HAP-1 (cell line): ENCODE results near the gene HAPLN2.
"Not testable (repeated sequence)": the region's sequence is repeated elsewhere in the genome, so short reads cannot be mapped to it uniquely, and the experiment has no call there.

ENCODE experiments used
- DNase-seq, 2 experiments: peaks; one replicate each; pipeline ENCODE4 v3.0.0-alpha.2; 2016 to 2020; ENCODE audit warnings: low spot score in 2 of 2
- H3K27me3 ChIP-seq: fragments of 250-450 bp; sonication (Bioruptor Pico); 2 replicates; pipeline ENCODE4 v1.5.1; 2020; ENCODE audit warnings: low read depth, mild to moderate bottlenecking, moderate library complexity
- H3K36me3 ChIP-seq: fragments of 250-450 bp; sonication (Bioruptor Pico); replicated peaks from 2 replicates; pipeline ENCODE4 v1.5.1; 2020; ENCODE audit warnings: mild to moderate bottlenecking
- H3K4me1 ChIP-seq: fragments of 250-450 bp; sonication (Bioruptor Pico); 2 replicates; pipeline ENCODE4 v1.5.1; 2020; ENCODE audit warnings: mild to moderate bottlenecking
- H3K4me3 ChIP-seq: fragments of 250-450 bp; sonication (Bioruptor Pico); 2 replicates; pipeline ENCODE4 v1.5.1; 2020; ENCODE audit warnings: mild to moderate bottlenecking, moderate library complexity
- H3K9me3 ChIP-seq: fragments of 250-450 bp; sonication (Bioruptor Pico); 2 replicates; pipeline ENCODE4 v1.5.1; 2020; ENCODE audit warnings: mild to moderate bottlenecking, moderate library complexity
- in situ Hi-C: fragments of 300-500 bp; cut with MboI; formaldehyde crosslinking; loops from 3 replicates; pipeline ENCODE4 v1.14.3; 2020; ENCODE audit warnings: low sequenced_read_pairs, inconsistent platforms, mixed read lengths

The HAPLN2 gene

GRCh38 chr1:156598125-156598524 lies 21.1 kb upstream of the HAPLN2 start:
- H3K36me3 ChIP-seq = peaks cover 64% of the 10 kb centered on the region
- H3K4me3 ChIP-seq = no peak overlapping the region
- H3K27me3 ChIP-seq = no peaks in the 10 kb centered on the region
- DNase-seq = no peak
- no peaks in the 10 kb centered on the region for H3K9me3 ChIP-seq
- H3K4me1 ChIP-seq = peaks cover 14% of the 10 kb centered on the region
- in situ Hi-C loops = no loop called here

GRCh38 chr1:156598731-156599432 lies 20.3 kb upstream of the HAPLN2 start:
- peaks cover 14% of the 10 kb centered on the region for H3K4me1 ChIP-seq
- no peaks in the 10 kb centered on the region for H3K27me3 ChIP-seq
- DNase-seq = no peak
- in situ Hi-C loops = no loop called here
- no peaks in the 10 kb centered on the region for H3K9me3 ChIP-seq
- no peak overlapping the region for H3K4me3 ChIP-seq
- peaks cover 56% of the 10 kb centered on the region for H3K36me3 ChIP-seq

- Histone ChIP-seq H3K4me1 (peaks cover 14% of the 10 kb centered on the region), H3K36me3 (peaks cover 47% of the 10 kb centered on the region), H3K4me3 (no peak overlapping the region), H3K27me3 (no peaks in the 10 kb centered on the region), H3K9me3 (no peaks in the 10 kb centered on the region)
- DNase-seq = no peak
- in situ Hi-C loops = no loop called here
Observed at GRCh38 chr1:156599811-156600210, 19.4 kb upstream of the HAPLN2 start.

- no peaks in the 10 kb centered on the region for H3K9me3 ChIP-seq
- peaks cover 14% of the 10 kb centered on the region for H3K4me1 ChIP-seq
- peaks cover 38% of the 10 kb centered on the region for H3K36me3 ChIP-seq
- in situ Hi-C loops = no loop called here
- no peaks in the 10 kb centered on the region for H3K27me3 ChIP-seq
- peak overlapping the region; percentile 71 for H3K4me3 ChIP-seq
- DNase-seq = no peak
Observed at GRCh38 chr1:156600733-156601121, 18.5 kb upstream of the HAPLN2 start.

- peak; percentile 84 to 90 for DNase-seq
- in situ Hi-C loops = no loop called here
- no peaks in the 10 kb centered on the region for H3K27me3 ChIP-seq
- peak within 1 kb of the TSS; percentile 71 for H3K4me3 ChIP-seq
- H3K9me3 ChIP-seq = no peaks in the 10 kb centered on the region
- H3K4me1 ChIP-seq = peaks cover 14% of the 10 kb centered on the region
- peaks cover 32% of the 10 kb centered on the region for H3K36me3 ChIP-seq
Observed at GRCh38 chr1:156601122-156601830, 17.9 kb upstream of the HAPLN2 start, which contains the start of gene GPATCH4. Gene GPATCH4 (minus strand): TSS chr1:156601479.

- Histone ChIP-seq H3K36me3 (peaks cover 26% of the 10 kb centered on the region), H3K9me3 (no peaks in the 10 kb centered on the region), H3K4me3 (peak overlapping the region; percentile 71), H3K27me3 (no peaks in the 10 kb centered on the region), H3K4me1 (peaks cover 14% of the 10 kb centered on the region)
- in situ Hi-C loops = no loop called here
- DNase-seq = no peak
Observed at GRCh38 chr1:156601892-156602291, 17.3 kb upstream of the HAPLN2 start.

- Histone ChIP-seq H3K4me3 (no peak overlapping the region), H3K9me3 (no peaks in the 10 kb centered on the region), H3K27me3 (no peaks in the 10 kb centered on the region), H3K36me3 (peaks cover 19% of the 10 kb centered on the region), H3K4me1 (peaks cover 14% of the 10 kb centered on the region)
- in situ Hi-C loops = no loop called here
- peak in 1 of 2 experiments; percentile 51 for DNase-seq
Observed at GRCh38 chr1:156602557-156602993, 16.6 kb upstream of the HAPLN2 start.

GRCh38 chr1:156607344-156607743 lies 11.9 kb upstream of the HAPLN2 start:
- H3K27me3 ChIP-seq, H3K4me1 ChIP-seq, H3K9me3 ChIP-seq, H3K36me3 ChIP-seq, DNase-seq, in situ Hi-C loops, H3K4me3 ChIP-seq: not testable (repeated sequence)

GRCh38 chr1:156608036-156608674 lies 11.1 kb upstream of the HAPLN2 start:
- Histone ChIP-seq H3K4me3 (no peak overlapping the region), H3K27me3 (no peaks in the 10 kb centered on the region; the same call in 1 of the 2 replicates), H3K4me1 (no peaks in the 10 kb centered on the region), H3K9me3 (no peaks in the 10 kb centered on the region), H3K36me3 (no peaks in the 10 kb centered on the region)
- DNase-seq = peak; percentile 73 to 78
- in situ Hi-C loops = no loop called here

GRCh38 chr1:156608981-156609380 lies 10.2 kb upstream of the HAPLN2 start:
- Histone ChIP-seq H3K4me1 (no peaks in the 10 kb centered on the region), H3K36me3 (no peaks in the 10 kb centered on the region), H3K27me3 (no peaks in the 10 kb centered on the region; the same call in 1 of the 2 replicates), H3K4me3 (no peak overlapping the region), H3K9me3 (no peaks in the 10 kb centered on the region)
- peak in 1 of 2 experiments; percentile 65 for DNase-seq
- in situ Hi-C loops = no loop called here

- H3K4me1 ChIP-seq, in situ Hi-C loops: not testable (repeated sequence)
Observed at GRCh38 chr1:156610072-156610471, 9.1 kb upstream of the HAPLN2 start.

GRCh38 chr1:156612666-156613065 lies 6.5 kb upstream of the HAPLN2 start:
- H3K4me3 ChIP-seq = no peak overlapping the region
- peaks cover 9% of the 10 kb centered on the region for H3K4me1 ChIP-seq
- H3K9me3 ChIP-seq = no peaks in the 10 kb centered on the region
- H3K36me3 ChIP-seq = no peaks in the 10 kb centered on the region
- H3K27me3 ChIP-seq = peaks cover 2% of the 10 kb centered on the region; the same call in 1 of the 2 replicates
- no peak for DNase-seq
- in situ Hi-C loops = no loop called here

More at GRCh38 chr1:156610072-156610471, 9.1 kb upstream of the HAPLN2 start:
- H3K36me3 ChIP-seq, DNase-seq, H3K27me3 ChIP-seq, H3K4me3 ChIP-seq, H3K9me3 ChIP-seq: not testable (repeated sequence)

- in situ Hi-C loops = no loop called here
- H3K36me3 ChIP-seq = no peaks in the 10 kb centered on the region
- H3K4me3 ChIP-seq = no peak overlapping the region
- no peak for DNase-seq
- H3K4me1 ChIP-seq = peaks cover 9% of the 10 kb centered on the region
- H3K9me3 ChIP-seq = no peaks in the 10 kb centered on the region
- peaks cover 20% of the 10 kb centered on the region for H3K27me3 ChIP-seq
Observed at GRCh38 chr1:156615946-156616345, 3.3 kb upstream of the HAPLN2 start.

GRCh38 chr1:156616463-156616862 lies 2.8 kb upstream of the HAPLN2 start:
- Histone ChIP-seq H3K27me3 (peaks cover 20% of the 10 kb centered on the region), H3K4me1 (peaks cover 9% of the 10 kb centered on the region), H3K4me3 (no peak overlapping the region), H3K36me3 (no peaks in the 10 kb centered on the region), H3K9me3 (no peaks in the 10 kb centered on the region)
- in situ Hi-C loops = no loop called here
- peak; percentile 13 to 69 for DNase-seq
